GM19468 (cell line): Measurements from ENCODE around the gene MLLT3.

Experiments used
- ATAC-seq: cut with Tn5 transposase; IDR thresholded peaks from one replicate; pipeline ENCODE4 v1.9.1; 2021; ENCODE audit warnings: mild to moderate bottlenecking, moderate library complexity, moderate number of reproducible peaks; ENCODE audit not compliant: unreplicated experiment; ENCODE audit errors: extremely low read depth

The MLLT3 gene

GRCh38 chr9:20321423-20322082, 300.7 kb downstream of the MLLT3 start:
- ATAC-seq = no peak

DNA sequence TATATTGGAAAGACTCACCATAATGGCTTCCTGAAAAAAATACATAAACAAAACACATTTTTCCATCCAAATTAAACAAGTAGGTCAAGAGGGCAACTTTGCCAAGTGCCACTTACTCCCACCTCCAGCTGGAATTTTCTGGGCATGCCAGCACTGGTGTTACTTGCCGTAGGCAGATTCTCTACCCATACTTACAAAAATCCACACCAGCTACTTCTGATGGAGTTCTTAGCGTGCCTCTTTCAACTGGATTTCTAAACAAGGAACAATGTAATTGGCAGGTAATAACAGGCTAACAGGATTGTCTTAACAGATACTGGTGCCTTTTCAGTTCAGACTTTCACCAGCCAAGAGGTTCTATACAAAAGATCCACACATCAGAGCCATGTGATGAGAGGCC, 301.4 kb downstream of the MLLT3 start:
- no peak for ATAC-seq

- no peak for ATAC-seq
These were observed 302.5 kb downstream of the MLLT3 start for GRCh38 chr9:20319641-20320337.

GRCh38 chr9:20319241-20319640, 303.1 kb downstream of the MLLT3 start:
- no peak for ATAC-seq

GRCh38 chr9:20317701-20318100, 304.6 kb downstream of the MLLT3 start:
- ATAC-seq = no peak

DNA sequence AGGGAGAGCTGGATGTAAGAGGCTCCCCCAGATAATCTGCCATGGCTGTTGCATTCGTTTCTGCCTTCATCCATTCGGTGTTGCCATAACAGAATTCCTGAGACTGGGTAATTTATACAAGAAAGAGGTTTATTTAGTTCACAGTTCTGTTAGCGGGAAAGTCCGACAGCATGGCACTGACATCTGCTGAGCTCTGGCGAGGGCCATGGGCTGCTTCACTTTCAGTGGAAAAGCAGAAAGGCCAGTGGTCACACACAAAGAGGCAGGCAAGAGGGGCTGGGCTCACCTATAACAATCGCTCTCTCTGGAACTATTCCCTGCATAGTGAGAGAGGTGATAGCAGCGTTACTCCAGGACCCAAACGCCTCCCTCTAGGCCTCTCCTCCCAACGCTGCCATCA, 305.9 kb downstream of the MLLT3 start:
- ATAC-seq = no peak

DNA sequence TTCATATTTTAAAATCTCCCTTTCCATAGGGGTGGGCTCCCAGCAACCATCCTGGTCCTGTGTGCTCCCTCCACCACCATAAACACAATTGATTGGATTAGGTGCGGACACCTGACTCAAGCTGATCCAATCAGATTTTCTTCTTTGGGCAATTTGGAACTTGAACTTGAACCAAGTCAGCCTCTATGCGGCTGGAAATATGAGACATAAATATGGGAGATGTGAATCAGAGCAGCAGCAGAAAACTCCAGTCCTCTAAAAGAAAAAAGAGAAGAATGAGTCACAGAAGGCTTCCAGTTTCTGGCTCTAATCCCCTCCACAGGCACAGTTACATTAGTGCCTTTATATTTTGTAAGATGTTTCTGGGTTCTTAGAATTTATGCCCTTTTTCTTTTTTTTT, 306.6 kb downstream of the MLLT3 start:
- no peak for ATAC-seq

DNA sequence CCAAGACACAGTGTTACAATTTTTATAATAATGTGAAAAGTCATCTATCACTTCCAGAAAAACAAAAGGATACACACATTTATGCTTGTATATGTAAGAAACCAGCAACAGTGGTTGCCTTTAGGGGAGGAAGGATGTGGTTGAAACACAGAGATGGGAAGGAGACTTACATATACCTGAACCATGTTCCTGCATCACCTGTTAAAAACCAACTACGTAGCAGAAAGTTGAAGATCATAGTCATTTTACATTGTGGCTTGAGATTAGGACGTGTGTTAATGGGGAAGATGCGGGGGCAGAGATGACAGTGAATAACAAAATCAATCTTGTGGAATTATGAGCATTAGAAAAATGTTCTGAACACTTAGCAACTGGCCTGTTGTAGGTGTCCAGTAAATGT, 307.3 kb downstream of the MLLT3 start:
- no peak for ATAC-seq

DNA sequence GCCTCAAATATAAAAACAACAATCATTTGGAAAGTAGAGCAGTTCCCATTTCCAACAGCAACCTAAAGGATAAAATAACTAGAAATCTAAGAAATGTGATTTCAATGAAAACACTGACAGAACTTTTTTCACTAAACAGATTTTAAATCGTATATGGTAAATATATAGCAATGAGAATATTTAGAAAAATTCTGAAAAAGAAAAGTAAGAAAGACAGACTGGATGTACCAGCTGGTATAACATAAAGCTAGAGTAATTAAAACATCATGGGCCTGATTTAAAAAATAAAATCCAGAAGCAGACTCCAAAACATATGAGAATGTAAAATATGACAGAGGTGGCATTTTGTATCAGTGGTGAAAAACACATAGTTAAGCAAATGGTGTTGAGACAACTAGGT, 308.9 kb downstream of the MLLT3 start:
- ATAC-seq = no peak

DNA sequence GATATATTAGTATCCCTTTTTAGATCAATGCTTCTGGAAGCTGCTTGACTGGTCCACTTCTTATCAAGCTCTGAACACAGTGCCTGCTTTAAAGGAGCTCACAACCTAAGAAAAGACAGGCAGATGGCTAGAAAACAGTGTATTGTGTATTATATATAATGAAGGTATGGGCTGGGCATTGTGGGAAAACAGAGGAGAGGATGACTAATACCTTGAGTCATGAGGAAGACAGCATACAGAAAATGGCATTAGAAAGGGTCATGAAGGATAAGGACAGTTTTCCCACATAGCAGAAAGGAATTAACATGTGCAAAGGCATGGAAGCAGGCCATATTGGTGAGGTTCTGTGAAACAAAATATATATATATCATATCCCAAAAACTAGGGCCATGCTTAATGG, 309.6 kb downstream of the MLLT3 start:
- ATAC-seq = no peak

DNA sequence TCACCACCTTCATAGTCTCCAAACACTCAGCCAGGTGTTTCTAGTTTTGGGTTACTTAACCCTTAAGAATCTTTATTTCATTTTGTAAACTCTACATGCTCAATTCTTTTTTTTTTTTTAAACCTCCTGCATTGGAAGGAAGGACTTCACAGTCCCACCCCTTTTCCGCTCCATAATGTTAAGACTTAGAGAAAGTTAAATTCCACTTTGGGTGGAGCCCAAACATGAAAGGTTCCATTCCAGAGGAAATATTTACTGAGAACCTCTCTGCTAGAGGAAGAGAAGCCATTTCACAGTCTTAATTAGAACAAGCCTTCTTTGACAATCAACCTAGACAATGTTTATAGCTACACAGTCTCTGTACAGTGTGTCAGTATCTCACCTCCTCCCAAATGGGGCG, 312.3 kb downstream of the MLLT3 start:
- ATAC-seq = no peak

- ATAC-seq = no peak
These were observed 313.2 kb downstream of the MLLT3 start for GRCh38 chr9:20309124-20309523.

GRCh38 chr9:20307621-20308020, 314.7 kb downstream of the MLLT3 start:
- ATAC-seq = no peak

GRCh38 chr9:20305452-20305851, 316.8 kb downstream of the MLLT3 start:
- ATAC-seq = no peak

GRCh38 chr9:20303996-20304395, 318.3 kb downstream of the MLLT3 start:
- no peak for ATAC-seq

GRCh38 chr9:20303066-20303465, 319.2 kb downstream of the MLLT3 start:
- no peak for ATAC-seq

DNA sequence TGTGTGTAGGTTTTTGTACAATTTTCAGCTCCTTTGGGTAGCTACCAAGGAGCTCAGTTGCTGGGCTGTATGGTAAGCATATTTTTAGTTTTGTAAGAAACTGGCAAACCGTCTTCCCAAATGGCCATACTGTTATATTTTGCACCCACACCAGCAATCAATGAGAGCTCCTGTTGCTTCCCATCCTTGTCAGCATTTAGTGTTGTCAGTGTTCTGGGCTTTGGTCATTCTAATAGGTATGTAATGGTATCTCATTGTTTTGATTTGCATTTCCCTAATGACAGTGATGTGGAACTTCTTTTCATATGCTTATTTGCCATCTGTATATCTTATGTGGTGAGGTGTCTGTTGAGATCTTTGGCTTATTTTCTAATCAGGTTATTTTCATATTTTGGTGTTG, 320.1 kb downstream of the MLLT3 start:
- no peak for ATAC-seq

DNA sequence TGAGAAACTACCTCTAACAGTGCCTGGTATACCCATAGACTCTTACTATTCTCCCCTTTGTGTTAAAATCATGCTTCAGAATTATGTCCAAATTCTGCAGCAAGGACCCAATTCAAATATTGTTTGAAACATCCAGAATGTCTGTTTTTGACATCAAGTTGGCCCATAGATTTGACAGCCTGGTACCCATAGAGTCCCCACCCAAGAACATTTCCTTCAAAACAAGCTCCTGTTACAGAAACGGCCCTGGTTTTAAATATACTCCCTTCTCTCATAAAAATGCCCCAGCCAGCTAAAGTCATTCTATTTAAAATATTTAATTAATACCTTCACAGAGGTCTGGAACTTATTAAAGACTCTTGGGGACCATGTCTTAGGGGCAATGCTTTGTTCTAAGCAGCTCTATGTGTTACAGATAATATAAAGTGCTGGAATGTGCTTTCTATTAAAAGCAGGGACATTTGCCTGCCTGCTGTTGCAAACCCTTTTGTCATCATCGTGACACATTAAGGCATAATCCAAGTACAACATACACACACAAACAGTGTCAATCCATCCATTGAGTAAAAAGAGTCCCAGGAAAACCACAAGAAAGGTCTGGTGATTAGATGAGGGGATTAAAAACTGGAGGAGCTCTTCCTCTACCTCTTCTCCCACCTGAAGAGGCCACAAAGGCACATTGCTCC, 321.7 kb downstream of the MLLT3 start:
- no peak for ATAC-seq

DNA sequence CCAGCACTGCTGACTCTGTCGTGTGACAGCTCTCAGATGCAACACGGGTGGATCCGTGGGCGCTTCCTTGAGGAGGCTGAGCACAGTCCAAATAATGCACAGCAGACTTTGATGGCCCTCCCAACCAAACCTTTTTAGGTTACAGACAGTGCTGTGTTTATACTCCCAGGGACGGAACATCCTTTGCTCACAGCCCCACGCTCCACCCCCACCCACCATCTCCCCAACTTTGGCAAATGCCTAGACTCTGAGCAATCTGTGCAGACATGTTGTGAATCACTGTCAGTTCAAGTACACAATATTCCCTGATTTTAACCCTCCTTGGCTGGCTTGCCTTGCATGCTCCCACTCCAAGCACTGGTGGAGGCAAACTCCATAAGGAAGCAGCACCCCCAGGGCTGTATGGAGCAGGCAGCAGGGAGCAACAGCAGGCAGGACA, 324.6 kb downstream of the MLLT3 start:
- no peak for ATAC-seq

- no peak for ATAC-seq
These were observed 326.7 kb downstream of the MLLT3 start for GRCh38 chr9:20295555-20295954.

- ATAC-seq = no peak
These were observed 328.1 kb downstream of the MLLT3 start for GRCh38 chr9:20294046-20294750.
